Hepatocyte (in vitro differentiated cells): ENCODE measurements around the gene FBXL5. TPM values are rescaled to one million over a fixed set of nuclear protein-coding genes. Genes with fewer than 3 reads are reported as not detected.

Experiments used
- DNase-seq: peaks from one replicate; pipeline ENCODE4 v3.0.0-alpha.2; 2016; ENCODE audit warnings: low spot score
- H2AFZ ChIP-seq: fragments of 200-600 bp; sonication (generic); 2 replicates; pipeline ENCODE4 v1.6.0; 2016; ENCODE audit warnings: antibody characterized with exemption, mild to moderate bottlenecking
- H3K27ac ChIP-seq: fragments of 200-600 bp; sonication (generic); 2 replicates; pipeline ENCODE4 v1.5.1; 2016; ENCODE audit warnings: mild to moderate bottlenecking
- H3K27me3 ChIP-seq: fragments of 200-600 bp; sonication (generic); 2 replicates; pipeline ENCODE4 v1.6.1; 2016
- H3K36me3 ChIP-seq: fragments of 200-600 bp; sonication (generic); replicated peaks from 2 replicates; pipeline ENCODE4 v1.5.1; 2016; ENCODE audit warnings: low read depth; ENCODE audit not compliant: insufficient read depth
- H3K4me1 ChIP-seq: fragments of 200-600 bp; sonication (generic); 2 replicates; pipeline ENCODE4 v1.5.1; 2016; ENCODE audit warnings: mild to moderate bottlenecking, moderate library complexity; ENCODE audit not compliant: insufficient read depth
- H3K4me2 ChIP-seq: fragments of 200-600 bp; sonication (generic); 2 replicates; pipeline ENCODE4 v1.6.0; 2016
- H3K4me3 ChIP-seq: fragments of 200-600 bp; sonication (generic); 2 replicates; pipeline ENCODE4 v1.5.1; 2016; ENCODE audit warnings: mild to moderate bottlenecking
- H3K79me2 ChIP-seq: fragments of 200-600 bp; sonication (generic); 2 replicates; pipeline ENCODE4 v1.6.0; 2017; ENCODE audit warnings: mild to moderate bottlenecking
- H3K9me2 ChIP-seq: fragments of 200-600 bp; sonication (generic); replicated peaks from 2 replicates; pipeline ENCODE4 v1.6.0; 2017; ENCODE audit warnings: mild to moderate bottlenecking; ENCODE audit not compliant: insufficient read depth
- H3K9me3 ChIP-seq: fragments of 200-600 bp; sonication (generic); 2 replicates; pipeline ENCODE4 v1.5.1; 2016; ENCODE audit warnings: low read depth, mild to moderate bottlenecking
- H4K20me1 ChIP-seq: fragments of 200-600 bp; sonication (generic); 2 replicates; pipeline ENCODE4 v1.6.0; 2016; ENCODE audit warnings: mild to moderate bottlenecking; ENCODE audit not compliant: insufficient read depth, poor library complexity, severe bottlenecking
- EZH2 ChIP-seq: fragments of 200-600 bp; sonication (generic); IDR thresholded peaks from 2 replicates; pipeline ENCODE4 v1.6.1; 2016; ENCODE audit warnings: antibody characterized with exemption, mild to moderate bottlenecking, borderline replicate concordance
- EZH2phosphoT487 ChIP-seq: fragments of 200-600 bp; sonication (generic); IDR thresholded peaks from one replicate; pipeline ENCODE4 v1.6.1; 2018; ENCODE audit warnings: antibody characterized with exemption, mild to moderate bottlenecking, low read depth, moderate library complexity; ENCODE audit not compliant: unreplicated experiment, severe bottlenecking
- WGBS: methylation state at CpG from one replicate; pipeline ENCODE4 v1.1.6; 2016; ENCODE audit warnings: low lambda C conversion rate; ENCODE audit errors: missing lambda C conversion rate; 5-methylcytosine and 5-hydroxymethylcytosine counted together
- polyA plus RNA-seq: library from polyadenylated mRNA; unstranded; fragments of >200 nt; fragmentation: Nextera tagmentation; extraction: Ambion mirVana; gene quantifications from 2 replicates; pipeline ENCODE4 v1.2.1, GENCODE V29; 2016
- total RNA-seq: library from RNA; depleted of rRNA; stranded (reverse); fragments of >200 nt; gene quantifications from 2 replicates; pipeline ENCODE4 v1.2.3, GENCODE V29; 2014
- TF ChIP-seq, protein P1 (sequence below): fragments of 200-600 bp; sonication (generic); IDR thresholded peaks from 2 replicates; pipeline ENCODE4 v1.5.1; 2016; ENCODE audit warnings: antibody characterized with exemption, mild to moderate bottlenecking; ENCODE audit not compliant: poor library complexity

The FBXL5 gene
- total and polyA plus RNA-seq, 2 experiments from 2014 or later, result 41.2 to 90.2 TPM

DNA sequence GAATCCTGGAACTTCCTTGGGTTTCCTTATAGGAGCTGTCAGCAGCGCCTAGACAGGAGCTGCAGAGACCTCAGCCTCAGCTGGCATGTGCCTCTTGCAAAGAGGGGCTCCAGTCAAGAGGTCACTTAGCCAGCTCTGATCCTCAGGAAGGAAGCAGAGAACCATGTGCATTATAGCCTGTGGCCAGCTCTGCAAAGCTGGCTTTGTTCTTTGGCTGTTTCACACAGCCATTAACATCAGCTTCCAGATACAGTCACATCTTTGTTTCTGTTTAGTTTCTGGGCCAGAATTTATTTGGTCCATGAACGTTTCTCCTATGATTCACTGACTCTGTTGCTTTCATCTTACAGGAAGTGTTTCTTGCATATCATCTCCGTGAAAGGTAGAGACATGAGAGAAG is 93.0 kb downstream of the FBXL5 start:
- H3K4me3 ChIP-seq, result no peak overlapping the region
- no peaks in the 10 kb centered on the region for H3K36me3 ChIP-seq
- TF ChIP-seq EZH2phosphoT487, result no peak
- TF ChIP-seq EZH2, result no peak
- TF ChIP-seq, protein P1, sequence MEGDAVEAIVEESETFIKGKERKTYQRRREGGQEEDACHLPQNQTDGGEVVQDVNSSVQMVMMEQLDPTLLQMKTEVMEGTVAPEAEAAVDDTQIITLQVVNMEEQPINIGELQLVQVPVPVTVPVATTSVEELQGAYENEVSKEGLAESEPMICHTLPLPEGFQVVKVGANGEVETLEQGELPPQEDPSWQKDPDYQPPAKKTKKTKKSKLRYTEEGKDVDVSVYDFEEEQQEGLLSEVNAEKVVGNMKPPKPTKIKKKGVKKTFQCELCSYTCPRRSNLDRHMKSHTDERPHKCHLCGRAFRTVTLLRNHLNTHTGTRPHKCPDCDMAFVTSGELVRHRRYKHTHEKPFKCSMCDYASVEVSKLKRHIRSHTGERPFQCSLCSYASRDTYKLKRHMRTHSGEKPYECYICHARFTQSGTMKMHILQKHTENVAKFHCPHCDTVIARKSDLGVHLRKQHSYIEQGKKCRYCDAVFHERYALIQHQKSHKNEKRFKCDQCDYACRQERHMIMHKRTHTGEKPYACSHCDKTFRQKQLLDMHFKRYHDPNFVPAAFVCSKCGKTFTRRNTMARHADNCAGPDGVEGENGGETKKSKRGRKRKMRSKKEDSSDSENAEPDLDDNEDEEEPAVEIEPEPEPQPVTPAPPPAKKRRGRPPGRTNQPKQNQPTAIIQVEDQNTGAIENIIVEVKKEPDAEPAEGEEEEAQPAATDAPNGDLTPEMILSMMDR, result no peak
- H3K79me2 ChIP-seq, result no peaks in the 10 kb centered on the region
- H3K9me3 ChIP-seq, result no peaks in the 10 kb centered on the region
- no peak overlapping the region for H3K27ac ChIP-seq
- H2AFZ ChIP-seq, result no peak overlapping the region
- 77% methylated on average over 3 of the region's 3 CpGs for WGBS
- no peaks in the 10 kb centered on the region for H4K20me1 ChIP-seq
- no peaks in the 10 kb centered on the region for H3K27me3 ChIP-seq
- DNase-seq, result no peak
- H3K9me2 ChIP-seq, result no peaks in the 10 kb centered on the region
- H3K4me2 ChIP-seq, result no peak overlapping the region
- H3K4me1 ChIP-seq, result peaks cover 5% of the 10 kb centered on the region

DNA sequence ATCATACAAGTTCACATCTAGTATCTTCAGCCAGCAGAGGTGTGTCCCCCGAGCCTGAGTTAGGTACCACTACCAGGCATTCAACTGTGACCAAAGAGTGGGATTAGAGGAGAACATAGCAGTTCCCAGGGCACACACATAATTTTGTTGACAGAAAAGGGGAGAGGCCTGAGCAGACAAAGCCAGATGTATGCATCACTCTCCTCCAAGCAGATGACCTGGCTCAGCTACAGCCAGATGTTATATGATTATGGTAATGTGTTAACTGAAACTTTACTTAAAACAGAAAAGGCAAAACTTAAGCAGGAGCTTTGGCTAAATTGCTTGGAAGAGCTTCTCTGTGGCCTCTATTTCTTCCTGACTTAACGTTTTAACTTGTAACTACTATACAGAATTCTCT is 96.6 kb downstream of the FBXL5 start:
- TF ChIP-seq EZH2 (no peak), EZH2phosphoT487 (no peak)
- TF ChIP-seq, protein P1, result no peak
- Histone ChIP-seq H3K27ac (no peak overlapping the region), H3K36me3 (no peaks in the 10 kb centered on the region), H3K4me3 (no peak overlapping the region), H4K20me1 (no peaks in the 10 kb centered on the region), H3K9me3 (no peaks in the 10 kb centered on the region), H3K27me3 (no peaks in the 10 kb centered on the region), H3K4me1 (peaks cover 5% of the 10 kb centered on the region), H3K79me2 (no peaks in the 10 kb centered on the region), H3K9me2 (no peaks in the 10 kb centered on the region), H2AFZ (no peak overlapping the region), H3K4me2 (no peak overlapping the region)
- WGBS, result 96% methylated on average over 2 of the region's 2 CpGs
- DNase-seq, result no peak

- Histone ChIP-seq H3K4me2 (no peak overlapping the region), H3K4me3 (no peak overlapping the region), H4K20me1 (no peaks in the 10 kb centered on the region), H3K9me3 (no peaks in the 10 kb centered on the region), H3K79me2 (no peaks in the 10 kb centered on the region), H3K4me1 (peaks cover 5% of the 10 kb centered on the region), H3K9me2 (no peaks in the 10 kb centered on the region), H2AFZ (no peak overlapping the region), H3K36me3 (no peaks in the 10 kb centered on the region), H3K27me3 (no peaks in the 10 kb centered on the region), H3K27ac (no peak overlapping the region)
- WGBS, result 82% methylated on average over 2 of the region's 2 CpGs
- no peak for TF ChIP-seq EZH2
- TF ChIP-seq EZH2phosphoT487, result no peak
- TF ChIP-seq, protein P1, result no peak
- DNase-seq, result no peak
Observed at GRCh38 chr4:15557786-15558550, 97.2 kb downstream of the FBXL5 start.
